ENCODE measurements around the gene KITLG.
"Not testable (repeated sequence)": the region's sequence is repeated elsewhere in the genome, so short reads cannot be mapped to it uniquely, and the experiment has no call there.

Gene KITLG

DNA sequence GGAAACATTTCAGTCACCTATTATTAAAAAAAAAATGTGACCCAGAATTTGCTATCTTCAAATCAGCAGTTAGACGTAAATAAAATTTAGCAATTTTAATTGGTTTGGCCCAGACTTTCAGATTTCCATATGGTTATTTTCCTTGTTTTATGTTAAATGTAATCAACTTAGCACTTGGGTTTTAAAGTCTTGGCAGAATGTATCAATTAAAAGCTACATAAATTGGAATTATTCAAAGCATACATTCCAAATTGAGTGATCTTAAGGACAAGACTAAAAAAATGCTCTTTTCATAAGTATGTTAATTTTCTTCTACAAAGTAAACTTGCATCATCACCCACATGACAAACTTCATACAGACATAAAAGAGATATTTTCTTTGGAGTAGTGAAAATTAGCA lies 3.4 kb downstream of the KITLG start:
- DNase-seq (ENCODE audit: low read depth in 2 of 2), result no peak

DNA sequence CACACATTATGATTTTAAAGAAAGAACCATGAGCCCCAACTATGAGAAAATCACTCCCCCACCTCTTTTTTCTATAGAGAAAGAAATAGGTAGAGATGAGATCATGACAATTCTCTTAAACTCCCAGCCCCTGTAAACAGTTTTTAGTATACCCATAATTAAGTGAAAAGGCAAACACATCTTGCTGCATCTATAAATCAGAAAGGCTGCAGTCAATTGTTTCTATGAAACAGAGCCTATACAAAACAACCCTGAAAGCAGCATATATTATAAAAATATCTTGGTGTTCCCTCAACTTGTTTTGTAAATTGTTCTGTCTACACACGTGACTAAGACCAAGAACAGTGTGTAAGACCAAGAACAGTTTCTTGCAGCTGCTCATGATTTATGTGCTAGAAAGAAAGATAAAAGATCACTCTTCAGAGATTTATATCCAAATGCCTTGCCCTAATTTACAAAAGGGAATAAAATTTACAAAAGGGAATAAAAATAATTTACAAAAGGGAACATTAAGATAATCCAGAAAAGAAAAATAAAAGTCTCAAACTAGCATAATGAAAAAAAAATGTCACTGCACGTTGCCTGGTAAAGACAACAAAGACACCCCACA lies 4.8 kb downstream of the KITLG start:
- DNase-seq (ENCODE audit: low read depth in 2 of 2), result no peak

DNA sequence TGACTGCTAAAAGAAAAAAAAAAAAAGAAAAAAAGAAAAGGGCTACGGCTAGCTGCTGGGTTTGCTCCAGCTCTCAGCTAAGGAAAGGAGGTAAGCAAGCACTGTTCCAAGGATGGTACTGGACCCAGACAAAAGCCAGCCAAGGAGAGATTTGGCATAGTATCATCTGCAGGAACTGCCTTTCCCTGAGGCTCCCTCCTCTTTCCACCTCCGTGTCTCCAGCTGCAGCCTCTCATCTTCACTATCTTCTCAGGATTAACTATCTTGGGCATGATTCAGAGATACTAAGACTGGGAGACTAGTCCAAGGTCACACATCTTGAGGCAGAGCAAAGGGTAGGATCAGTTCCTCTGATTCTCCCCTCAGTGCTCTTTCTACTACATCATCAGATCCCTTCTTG lies 6.0 kb downstream of the KITLG start:
- DNase-seq (ENCODE audit: low read depth in 2 of 2), result no peak

DNA sequence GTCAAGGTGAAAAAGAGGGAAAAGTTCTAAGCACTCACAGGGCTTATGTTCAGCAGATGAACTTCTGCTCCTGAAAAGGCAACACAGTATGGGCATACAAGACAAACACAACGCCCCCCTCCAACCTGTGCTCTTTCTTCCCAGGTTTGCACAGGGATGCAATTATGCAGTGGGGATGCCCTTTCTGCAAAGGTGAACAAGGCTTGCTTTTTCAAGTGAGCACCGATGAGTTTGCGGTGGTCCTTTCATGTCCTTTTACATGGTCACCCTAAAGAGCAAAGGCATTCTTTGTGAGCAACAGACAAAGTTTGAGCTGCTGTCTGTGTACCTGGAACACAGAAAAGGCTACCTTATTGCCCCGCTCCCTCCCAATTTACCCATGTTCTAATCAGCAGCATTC lies 6.7 kb downstream of the KITLG start:
- no peak for DNase-seq (ENCODE audit: low read depth in 2 of 2)

DNA sequence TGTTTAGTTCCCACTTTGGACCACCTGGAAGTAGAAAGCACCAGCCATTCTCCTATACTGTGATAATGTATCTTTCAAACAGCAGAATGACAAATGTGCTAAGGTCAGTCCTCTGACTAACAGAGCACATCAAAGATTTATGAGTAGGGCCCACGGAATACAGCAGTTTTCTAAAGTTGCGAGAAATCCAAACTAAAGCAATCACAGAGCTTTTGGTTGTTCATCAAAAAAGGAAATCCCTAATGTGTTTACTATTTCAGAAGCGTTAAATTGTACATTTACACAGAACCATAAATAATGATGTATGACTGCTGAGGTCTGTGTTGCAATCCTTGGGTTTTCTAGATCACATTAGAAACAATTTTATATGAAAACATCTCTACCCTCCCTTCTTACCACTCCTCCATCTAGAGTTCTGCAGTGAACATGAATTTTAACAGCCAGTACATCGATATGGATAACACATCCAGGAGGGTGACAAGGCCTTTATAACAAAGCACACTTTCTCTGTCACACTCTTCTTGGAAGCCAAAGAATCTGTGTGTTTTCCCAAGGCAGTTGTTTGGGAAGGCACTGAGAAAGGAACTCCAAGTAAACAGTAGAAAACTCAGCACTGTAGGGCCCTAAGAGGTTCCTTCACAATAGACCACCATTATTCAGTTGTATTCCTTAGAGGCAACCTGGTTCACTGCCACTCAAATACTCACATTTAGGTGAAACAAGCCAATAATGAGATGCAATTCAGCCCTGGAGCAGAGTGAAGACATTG lies 7.3 kb downstream of the KITLG start:
- no peak for DNase-seq (ENCODE audit: low read depth in 2 of 2)

DNA sequence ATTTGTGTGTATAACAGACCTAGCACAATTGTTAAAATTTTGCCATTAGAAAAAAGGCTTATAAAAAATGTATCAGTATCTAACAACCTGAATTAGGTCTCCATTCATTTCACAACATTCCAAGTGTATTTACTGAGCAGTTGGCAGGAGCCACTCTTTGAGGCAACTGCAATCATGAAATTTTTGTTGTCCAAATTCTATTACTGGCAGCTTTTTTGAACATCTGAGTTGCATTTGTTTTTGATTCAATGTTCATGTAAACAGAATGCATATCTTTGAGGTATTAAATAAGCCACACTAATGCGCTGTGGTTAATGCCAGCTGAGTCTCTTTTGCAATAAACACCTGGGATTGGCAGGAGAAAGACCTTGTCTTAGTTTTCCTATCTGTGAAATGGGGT lies 8.7 kb downstream of the KITLG start:
- DNase-seq (ENCODE audit: low read depth in 2 of 2), result no peak

DNA sequence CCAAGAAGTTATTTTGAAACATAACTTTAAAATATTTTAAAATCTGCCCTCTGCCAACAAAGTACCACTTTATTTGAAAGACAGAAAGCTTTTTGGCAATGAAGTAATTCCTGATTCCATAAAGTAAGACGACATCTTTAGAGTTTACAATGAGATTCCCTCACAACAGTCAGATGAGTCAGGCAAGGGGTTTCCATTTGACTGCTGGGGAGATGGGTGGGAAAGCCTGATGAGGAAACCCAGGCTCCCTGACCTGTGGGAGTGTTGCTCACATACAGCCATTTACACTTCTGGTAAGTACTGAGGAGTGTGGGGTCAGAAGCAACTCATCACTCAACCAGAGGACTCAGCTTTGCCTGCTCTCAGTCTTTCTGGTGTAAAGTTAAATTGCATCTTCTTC lies 10.2 kb downstream of the KITLG start:
- no peak for DNase-seq (ENCODE audit: low read depth in 2 of 2)

DNA sequence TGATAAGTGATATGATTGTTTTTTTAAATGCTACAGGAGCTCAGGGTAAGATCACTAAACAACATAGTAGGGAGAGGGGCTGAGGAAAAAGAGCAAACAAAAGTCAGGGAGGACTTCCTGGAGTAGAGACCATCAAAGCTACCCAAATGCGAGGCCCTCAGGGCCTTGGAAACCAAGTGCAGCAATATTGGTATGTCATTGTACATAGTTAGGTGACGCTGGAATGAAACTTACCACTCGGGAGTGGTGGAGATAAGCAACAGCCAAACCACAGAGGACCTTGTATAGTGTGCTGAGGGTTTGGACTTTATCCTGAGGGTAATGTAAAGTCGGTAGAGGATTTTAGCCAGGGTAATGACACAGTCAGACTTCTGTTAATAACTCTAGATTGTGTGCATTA lies 13.8 kb downstream of the KITLG start:
- DNase-seq (ENCODE audit: low read depth in 2 of 2), result no peak

DNA sequence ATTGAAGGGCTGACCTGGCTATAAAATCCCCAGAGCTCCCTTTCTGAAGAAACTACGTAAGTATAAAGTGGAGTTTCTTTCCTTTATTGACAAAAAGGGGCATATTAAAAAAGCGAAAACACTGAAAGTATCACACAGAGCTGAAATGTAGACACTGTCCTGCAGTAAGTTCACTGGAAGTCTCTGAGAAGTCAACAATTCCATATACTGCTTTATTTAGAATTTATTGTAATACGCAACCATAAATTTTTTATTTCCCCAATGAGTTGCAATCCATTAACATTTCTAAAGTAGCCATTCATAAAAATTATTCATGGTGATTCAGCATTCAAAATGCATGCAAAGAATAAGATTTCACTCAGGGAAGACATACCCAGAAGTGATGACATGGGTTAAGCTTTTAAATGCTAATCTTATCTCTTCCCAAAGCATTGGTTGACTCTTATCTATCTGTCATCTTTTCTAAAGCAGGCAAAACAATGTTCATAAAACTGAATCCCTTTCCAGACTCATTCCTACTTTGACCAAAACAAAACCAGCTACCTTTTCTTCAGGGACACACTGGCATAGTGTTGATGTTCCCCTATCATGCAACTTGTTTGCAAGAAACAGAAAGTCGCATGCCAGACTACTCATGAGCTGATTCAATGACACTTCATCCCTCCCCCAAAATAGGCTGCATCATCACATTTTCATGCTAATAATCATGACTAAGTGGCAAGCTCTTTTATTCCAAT lies 17.3 kb downstream of the KITLG start:
- no peak for DNase-seq (ENCODE audit: low read depth in 2 of 2)

DNA sequence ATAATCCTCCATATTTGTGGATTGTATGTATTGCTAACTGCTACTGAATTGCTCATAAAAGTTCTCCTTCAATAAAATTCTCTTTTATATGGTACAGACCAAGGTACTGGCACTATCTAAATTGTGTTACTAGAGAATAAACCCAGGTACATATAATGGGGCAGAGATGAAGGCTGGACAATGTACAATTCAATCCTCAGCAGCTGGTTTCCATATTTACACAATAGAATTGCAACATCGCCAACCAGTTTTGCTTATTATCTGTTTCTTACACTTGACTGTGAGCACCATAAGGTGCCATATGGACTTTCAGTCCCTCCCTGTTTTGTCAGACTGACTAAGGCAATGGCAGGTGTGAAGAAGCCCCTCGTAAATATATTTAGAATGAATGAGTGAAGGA lies 18.1 kb downstream of the KITLG start:
- DNase-seq (ENCODE audit: low read depth in 2 of 2), result no peak

DNA sequence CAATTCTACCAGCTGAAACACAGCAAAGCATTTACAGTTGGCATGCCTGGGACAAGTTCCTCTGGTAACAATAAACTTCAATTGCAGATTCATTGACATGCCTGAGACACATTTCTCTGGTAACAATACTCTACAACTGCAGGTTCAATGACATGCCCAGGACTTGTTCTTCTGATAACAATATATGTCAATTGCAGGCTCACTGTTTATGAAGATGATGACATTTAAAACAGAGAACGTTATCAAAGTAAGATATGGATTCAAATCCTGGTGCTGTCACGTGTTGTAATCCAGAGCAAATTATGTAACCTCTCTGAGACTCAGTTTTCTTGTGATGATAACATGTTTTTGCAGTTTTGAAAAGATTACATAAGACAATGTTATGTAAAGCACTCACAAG lies 20.5 kb downstream of the KITLG start:
- no peak for DNase-seq (ENCODE audit: low read depth in 2 of 2)

DNA sequence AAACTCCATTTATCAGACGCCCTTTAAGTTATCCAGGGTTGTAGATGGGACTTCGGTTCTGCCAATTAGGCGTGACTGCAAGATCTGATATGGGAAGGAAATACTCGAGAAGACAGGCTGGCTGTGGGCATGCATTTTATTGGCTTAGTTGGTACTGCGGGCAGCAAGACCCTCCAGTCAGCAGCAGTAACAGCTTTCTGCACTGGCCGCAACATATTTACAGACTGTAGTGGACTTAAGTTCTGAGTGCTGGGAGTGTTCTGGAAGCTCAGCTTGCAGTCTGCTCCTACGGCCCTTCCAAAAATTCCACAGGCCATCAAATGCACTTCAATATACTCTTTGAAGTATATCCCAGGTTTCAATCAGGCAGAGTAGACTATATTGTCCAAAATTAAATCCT lies 21.1 kb downstream of the KITLG start:
- DNase-seq (ENCODE audit: low read depth in 2 of 2), result no peak

DNA sequence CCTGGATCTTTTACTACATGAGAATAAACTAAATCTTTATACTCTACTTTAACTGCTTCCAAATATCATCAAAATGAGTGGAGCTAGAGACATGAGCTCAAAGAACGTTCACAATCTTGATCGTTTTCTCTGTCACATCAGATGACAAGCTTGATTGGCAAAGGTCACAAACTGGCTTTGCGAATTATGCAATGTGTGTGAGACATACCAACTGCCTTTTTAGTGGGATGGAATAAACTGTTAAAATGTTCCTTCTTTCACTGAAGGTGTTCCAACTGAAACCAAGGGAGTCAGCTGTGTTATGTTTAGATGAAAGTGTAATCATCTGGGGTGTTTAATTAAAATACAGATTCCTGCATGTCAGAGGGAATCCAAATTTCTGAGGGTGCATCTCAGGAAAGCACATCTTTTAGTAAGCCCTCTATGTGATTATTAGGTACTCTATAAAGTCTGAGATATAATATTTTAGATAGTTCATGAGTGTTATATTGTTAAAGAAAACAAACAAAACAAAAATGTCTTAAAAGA lies 21.9 kb downstream of the KITLG start:
- no peak for DNase-seq (ENCODE audit: low read depth in 2 of 2)

DNA sequence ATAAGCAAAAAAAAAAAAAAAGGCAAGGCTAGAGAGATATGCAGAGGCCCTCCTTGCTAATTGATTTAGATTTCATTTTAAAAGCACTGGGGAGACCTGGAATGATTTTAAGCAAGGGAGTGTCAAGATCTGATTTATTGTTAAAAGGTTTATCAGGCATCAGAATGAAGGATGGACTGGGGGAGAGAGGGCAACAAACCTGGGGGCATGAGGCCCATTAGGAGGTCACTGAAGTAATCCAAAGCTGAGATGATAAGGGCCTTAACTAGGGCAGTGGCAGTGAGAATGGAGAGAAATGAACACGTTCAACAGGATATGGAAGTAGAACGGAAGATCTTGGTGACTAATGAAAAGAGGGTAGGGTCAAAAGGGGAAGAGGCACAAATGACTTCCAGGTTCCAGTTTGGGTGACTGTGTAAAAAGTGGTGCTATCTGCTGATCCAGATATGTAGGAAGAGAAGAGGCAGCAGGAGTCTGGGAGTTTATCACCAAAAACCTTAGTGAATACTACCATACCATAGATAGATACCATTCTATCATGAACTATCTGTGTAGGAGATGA lies 24.0 kb downstream of the KITLG start:
- no peak for DNase-seq (ENCODE audit: low read depth in 2 of 2)

DNA sequence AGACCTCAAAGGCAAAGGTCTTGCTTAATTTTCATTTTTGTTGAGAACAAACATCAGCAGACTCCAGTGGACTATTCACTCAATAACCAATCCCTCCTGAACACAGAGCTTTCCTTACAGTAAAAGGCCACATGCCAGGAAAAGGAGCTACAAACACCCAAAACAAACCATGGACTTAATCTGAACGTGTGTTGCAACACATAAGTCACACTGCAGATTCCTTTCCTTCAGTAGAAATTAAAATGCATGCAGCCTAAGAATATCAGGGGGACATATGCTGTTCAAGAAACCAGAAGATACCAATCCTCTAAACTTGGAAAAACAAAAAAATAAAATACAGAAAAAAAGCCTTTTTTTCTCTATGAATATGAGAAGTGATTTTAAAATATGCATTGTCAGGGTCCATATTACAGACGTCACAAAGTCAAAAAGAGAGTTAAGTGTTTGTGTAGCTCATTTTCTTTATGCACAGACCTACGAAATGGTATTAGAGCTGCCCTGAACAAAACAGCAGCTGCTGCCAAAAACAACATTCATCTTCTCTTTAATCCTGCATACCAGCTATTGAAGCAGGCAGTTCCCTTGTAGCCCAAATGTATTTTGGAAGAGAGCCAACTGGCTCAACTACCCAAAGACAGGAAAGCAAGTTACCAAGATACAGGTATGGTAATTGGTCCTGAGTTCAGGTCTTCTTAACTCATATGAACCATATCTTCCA lies 26.2 kb downstream of the KITLG start:
- DNase-seq (ENCODE audit: low read depth in 2 of 2), result no peak

DNA sequence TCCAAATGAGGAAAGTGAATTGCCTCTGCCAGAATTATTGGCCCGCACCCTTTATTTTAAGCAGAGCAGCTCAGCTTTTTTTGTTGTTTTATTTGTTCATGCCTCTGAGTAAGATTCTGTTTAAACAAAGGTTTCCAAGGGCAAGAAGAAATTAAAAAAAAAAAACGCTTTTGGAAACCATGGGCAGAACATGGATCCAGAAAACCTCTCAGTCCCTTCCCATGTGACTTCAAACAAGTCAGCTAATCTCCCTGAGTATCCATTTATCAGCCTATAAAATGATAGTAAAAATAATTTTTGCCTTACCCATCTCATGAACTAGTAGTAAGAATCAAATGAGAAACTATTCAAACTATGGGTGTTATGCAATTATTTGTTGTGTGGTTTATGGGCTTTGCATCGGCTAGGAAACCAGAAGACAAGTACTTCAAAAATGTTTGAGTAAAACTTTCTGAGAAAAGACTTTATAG lies 27.6 kb downstream of the KITLG start:
- DNase-seq (ENCODE audit: low read depth in 2 of 2), result no peak

DNA sequence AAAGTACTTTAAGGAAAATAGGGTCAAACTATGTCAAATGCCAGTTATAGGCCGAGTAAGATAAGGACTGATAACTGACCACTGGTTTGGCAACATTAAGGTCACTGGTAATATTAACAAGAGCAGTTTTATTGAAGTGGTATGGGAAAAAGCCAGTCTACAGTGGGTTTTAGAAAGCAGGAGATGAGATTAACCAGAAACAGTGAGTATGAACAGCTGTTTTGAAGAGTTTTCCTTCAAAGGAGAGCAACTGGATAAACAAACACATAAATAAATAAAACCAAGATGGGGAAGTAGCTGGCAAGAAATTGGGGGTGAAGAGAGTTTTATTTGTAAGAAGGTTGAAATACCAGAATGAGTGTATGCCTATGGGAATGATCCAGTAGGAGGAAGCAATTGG lies 30.3 kb downstream of the KITLG start:
- DNase-seq (ENCODE audit: low read depth in 2 of 2), result no peak

DNA sequence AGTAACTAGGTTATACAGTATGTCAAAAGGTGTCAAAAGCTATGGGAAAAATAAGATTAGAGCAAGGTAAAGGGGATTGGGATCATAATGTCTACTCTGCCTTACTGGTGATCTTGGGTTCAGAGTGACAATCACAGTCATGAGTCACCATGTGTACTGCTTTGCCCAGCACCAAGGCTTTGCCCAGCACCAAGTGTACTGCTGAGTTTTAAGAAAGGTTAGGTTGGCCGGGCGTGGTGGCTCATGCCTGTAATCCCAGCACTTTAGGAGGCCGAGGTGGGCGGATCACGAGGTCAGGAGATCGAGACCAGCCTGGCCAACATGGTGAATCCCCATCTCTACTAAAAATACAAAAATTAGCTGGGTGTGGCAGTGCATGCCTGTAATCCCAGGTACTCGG lies 32.3 kb downstream of the KITLG start:
- DNase-seq (ENCODE audit: low read depth in 2 of 2), result not testable (repeated sequence)

DNA sequence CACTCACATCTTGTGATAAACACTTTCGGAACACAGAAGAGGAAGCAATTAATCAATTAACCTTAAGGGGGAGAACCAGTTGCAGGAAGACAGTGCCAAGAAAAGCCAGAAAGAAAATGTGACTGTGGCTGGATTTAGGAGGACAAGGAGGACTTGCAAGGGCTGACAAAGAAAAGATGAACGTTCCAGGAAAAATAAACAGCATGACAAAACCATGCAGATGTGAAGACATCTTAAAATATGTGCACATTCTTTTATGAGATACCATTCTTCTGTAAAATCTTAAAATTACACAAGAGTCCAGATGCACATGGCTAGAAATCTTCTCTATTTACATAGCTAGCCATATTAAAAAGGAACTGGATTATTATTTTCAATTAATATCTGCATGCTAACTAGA lies 33.4 kb downstream of the KITLG start:
- no peak for DNase-seq (ENCODE audit: low read depth in 2 of 2)

DNA sequence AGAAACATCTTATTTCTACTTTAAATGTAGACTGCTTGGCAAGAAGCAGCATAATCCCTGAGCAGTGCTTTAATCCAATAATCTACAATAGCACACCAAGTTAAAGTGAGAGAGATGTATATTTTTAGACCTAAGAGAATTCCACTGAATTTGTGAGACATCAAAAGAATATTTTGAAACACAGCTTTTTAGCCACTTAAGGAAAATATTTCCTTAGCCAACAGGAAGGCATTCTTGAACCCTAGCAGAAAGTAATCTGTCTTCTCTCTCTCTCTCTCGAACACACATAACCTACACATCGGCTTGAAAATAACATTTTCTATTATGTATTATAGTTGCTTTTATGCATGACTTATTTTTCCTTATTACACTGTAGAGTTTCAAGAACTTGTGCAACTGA lies 34.0 kb downstream of the KITLG start:
- DNase-seq (ENCODE audit: low read depth in 2 of 2), result no peak

All from stimulated activated CD8-positive, alpha-beta memory T cell treated with anti-CD3 and anti-CD28 coated beads, Interleukin-7, amount 100 ng/mL, for 4 hours (primary cell).